NCI-H1930 (cell line): ENCODE data around the gene PLEKHG4.

Source experiments
- DNase-seq, 2 experiments: peaks; one replicate each; lab custom pipeline; 2025; lab: John Stamatoyannopoulos, UW

PLEKHG4 gene

GRCh38 chr16:67284699-67285646 is 5.6 kb downstream of the PLEKHG4 start:
- DNase-seq = no peak

- DNase-seq = no peak
These were observed 7.3 kb downstream of the PLEKHG4 start for GRCh38 chr16:67286441-67287235.

- no peak for DNase-seq
These were observed 8.6 kb downstream of the PLEKHG4 start for GRCh38 chr16:67287960-67288359.

GRCh38 chr16:67291461-67291860 is 12.1 kb downstream of the PLEKHG4 start:
- DNase-seq = no peak

GRCh38 chr16:67294171-67294757 is 14.9 kb downstream of the PLEKHG4 start:
- no peak for DNase-seq

- no peak for DNase-seq
These were observed 15.6 kb downstream of the PLEKHG4 start for GRCh38 chr16:67294938-67295361.

GRCh38 chr16:67296420-67296819 is 17.1 kb downstream of the PLEKHG4 start:
- DNase-seq = no peak

- DNase-seq = no peak
These were observed 18.9 kb downstream of the PLEKHG4 start for GRCh38 chr16:67298277-67298676.

GRCh38 chr16:67299269-67299668 is 19.9 kb downstream of the PLEKHG4 start:
- no peak for DNase-seq

- no peak for DNase-seq
These were observed 21.9 kb downstream of the PLEKHG4 start for GRCh38 chr16:67301080-67301782.

GRCh38 chr16:67302076-67302475 is 22.7 kb downstream of the PLEKHG4 start:
- no peak for DNase-seq

GRCh38 chr16:67302970-67303369 is 23.6 kb downstream of the PLEKHG4 start:
- DNase-seq = no peak

- DNase-seq = no peak
These were observed 24.7 kb downstream of the PLEKHG4 start for GRCh38 chr16:67304020-67304419.

- no peak for DNase-seq
These were observed 26.1 kb downstream of the PLEKHG4 start for GRCh38 chr16:67305216-67306071.

GRCh38 chr16:67310561-67310960 is 31.2 kb downstream of the PLEKHG4 start:
- DNase-seq = no peak

- no peak for DNase-seq
These were observed 32.5 kb downstream of the PLEKHG4 start for GRCh38 chr16:67311607-67312488.

- DNase-seq = no peak
These were observed 33.4 kb downstream of the PLEKHG4 start for GRCh38 chr16:67312719-67313118.

- DNase-seq = no peak
These were observed 38.5 kb downstream of the PLEKHG4 start for GRCh38 chr16:67317853-67318252.

GRCh38 chr16:67326115-67326471 is 46.8 kb downstream of the PLEKHG4 start:
- DNase-seq = no peak
